Caco-2 (cell line): ENCODE results near the gene ARHGEF10L. TPM values are rescaled to one million over a fixed set of nuclear protein-coding genes. Genes with fewer than 3 reads are reported as not detected.

Source experiments
- BruUV-seq: library from RNA; stranded (reverse); fragments of 400-500 nt; replicated peaks from 2 replicates; lab custom pipeline; 2021; lab: Mats Ljungman, UMichigan
- CTCF ChIA-PET: fragments of 300-600 bp; sonication (Branson Sonifier 250); formaldehyde crosslinking; loops from one replicate; lab custom pipeline; 2022; ENCODE audit warnings: antibody characterized with exemption; lab: Charles Lee
- POLR2A ChIA-PET: fragments of 300-600 bp; sonication (Branson Sonifier 250); formaldehyde crosslinking; loops from one replicate; lab custom pipeline; 2022; ENCODE audit warnings: antibody characterized with exemption; lab: Charles Lee
- DNase-seq, 2 experiments: peaks; one replicate each; pipeline versions ENCODE4 v3.0.0 to v3.0.0-alpha.2; 2020 to 2022
- H3K27me3 ChIP-seq: replicated peaks from 2 replicates; pipeline ENCODE4 v1.6.0; 2011; ENCODE audit warnings: low read length; ENCODE audit not compliant: control insufficient read depth, insufficient read depth
- H3K36me3 ChIP-seq: 2 replicates; pipeline ENCODE4 v1.5.1; 2011; ENCODE audit warnings: low read length; ENCODE audit not compliant: control insufficient read depth, insufficient read depth
- H3K4me1 ChIP-seq: fragments of 250-450 bp; sonication (Bioruptor Pico); 2 replicates; pipeline ENCODE4 v1.5.1; 2020; ENCODE audit warnings: mild to moderate bottlenecking
- H3K4me3 ChIP-seq: 2 replicates; pipeline ENCODE4 v1.5.1; 2011; ENCODE audit warnings: low read depth, mild to moderate bottlenecking, control low read depth, low read length
- H3K9me3 ChIP-seq: fragments of 250-450 bp; sonication (Bioruptor Pico); 2 replicates; pipeline ENCODE4 v1.5.1; 2020; ENCODE audit warnings: mild to moderate bottlenecking, moderate library complexity
- H3K27ac Mint-ChIP-seq: one replicate; pipeline ENCODE4 v1.8.0; 2022; ENCODE audit warnings: mixed read lengths; ENCODE audit not compliant: unreplicated experiment
- H3K27me3 Mint-ChIP-seq: one replicate; pipeline ENCODE4 v1.8.0; 2022; ENCODE audit warnings: mixed read lengths; ENCODE audit not compliant: insufficient read depth, unreplicated experiment
- H3K36me3 Mint-ChIP-seq: one replicate; pipeline ENCODE4 v1.8.0; 2022; ENCODE audit warnings: mild to moderate bottlenecking, mixed read lengths; ENCODE audit not compliant: insufficient read depth, unreplicated experiment
- H3K4me1 Mint-ChIP-seq: one replicate; pipeline ENCODE4 v1.8.0; 2022; ENCODE audit warnings: low read depth, mixed read lengths; ENCODE audit not compliant: unreplicated experiment
- H3K4me3 Mint-ChIP-seq: one replicate; pipeline ENCODE4 v1.8.0; 2022; ENCODE audit warnings: mild to moderate bottlenecking, moderate library complexity, mixed read lengths; ENCODE audit not compliant: unreplicated experiment
- H3K9me3 Mint-ChIP-seq: one replicate; pipeline ENCODE4 v1.8.0; 2022; ENCODE audit warnings: mixed read lengths; ENCODE audit not compliant: unreplicated experiment
- intact Hi-C: fragments of 100-400 bp; cut with micrococcal nuclease; formaldehyde crosslinking; loops from one replicate; pipeline ENCODE4 v1.10.0; 2022; ENCODE audit not compliant: unreplicated experiment
- total RNA-seq: library from RNA; stranded (reverse); gene quantifications from 2 replicates; pipeline ENCODE4 v1.2.3, GENCODE V29; 2022
- TF ChIP-seq, protein P1 (sequence below), 2 experiments: fragments of 200-600 bp in 1 of 2; IDR thresholded peaks; 1 replicate in 1 of 2; 2 replicates in 1 of 2; pipeline versions ENCODE4 v1.5.1 to v1.8.0; 2011 to 2022; ENCODE audit warnings: antibody characterized with exemption in 1 of 2, control low read depth in 1 of 2, inconsistent platforms in 1 of 2, low read depth in 1 of 2, low read length in 1 of 2, mild to moderate bottlenecking in 1 of 2, moderate library complexity in 1 of 2; ENCODE audit not compliant: insufficient read depth in 1 of 2, severe bottlenecking in 1 of 2, unreplicated experiment in 1 of 2

Gene ARHGEF10L
- total RNA-seq, 1 experiment from 2014 or later = 31.3 TPM

DNA sequence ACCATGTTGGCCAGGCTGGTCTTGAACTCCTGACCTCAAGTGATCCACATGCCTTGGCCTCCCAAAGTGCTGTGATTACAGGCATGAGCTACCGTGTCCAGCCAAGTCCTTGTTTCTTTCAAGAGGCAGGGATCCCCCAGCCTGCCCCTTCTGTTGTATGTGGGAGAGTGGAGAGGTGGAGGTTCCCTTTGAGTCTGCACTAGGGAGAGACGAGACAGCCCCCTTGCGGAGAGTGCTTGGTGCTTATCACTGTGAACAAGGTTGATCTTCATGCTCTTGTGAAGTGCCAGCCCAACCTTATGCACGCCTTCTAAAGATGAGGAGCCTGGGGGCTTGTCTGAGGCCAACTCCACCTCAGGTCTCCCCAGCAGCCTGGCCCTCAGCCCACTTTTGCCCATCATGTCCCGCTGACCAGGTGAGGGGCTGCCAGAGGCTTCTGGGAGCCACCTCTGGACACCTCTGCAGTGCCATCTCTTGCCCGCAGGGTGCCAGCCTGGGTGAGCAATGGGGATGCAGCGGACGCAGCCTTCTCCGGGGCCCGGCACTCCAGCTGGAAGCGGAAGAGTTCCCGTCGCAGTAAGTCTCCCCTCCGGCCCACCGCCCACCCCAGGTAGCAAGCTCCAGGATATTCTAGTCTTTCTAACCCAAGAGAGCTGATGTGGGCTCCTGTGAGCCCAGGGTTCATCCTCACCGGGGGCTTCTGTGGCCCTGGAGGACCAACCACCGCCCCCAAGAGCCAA lies 62.3 kb downstream of the ARHGEF10L start:
- ChIA-PET CTCF (no interaction called here), POLR2A (no interaction called here)
- H3K4me3 Mint-ChIP-seq = no peak overlapping the region
- Histone ChIP-seq H3K4me3 (no peak overlapping the region), H3K9me3 (no peaks in the 10 kb centered on the region), H3K27me3 (no peaks in the 10 kb centered on the region), H3K4me1 (peaks cover 16% of the 10 kb centered on the region), H3K36me3 (peaks cover 4% of the 10 kb centered on the region)
- TF ChIP-seq, protein P1, sequence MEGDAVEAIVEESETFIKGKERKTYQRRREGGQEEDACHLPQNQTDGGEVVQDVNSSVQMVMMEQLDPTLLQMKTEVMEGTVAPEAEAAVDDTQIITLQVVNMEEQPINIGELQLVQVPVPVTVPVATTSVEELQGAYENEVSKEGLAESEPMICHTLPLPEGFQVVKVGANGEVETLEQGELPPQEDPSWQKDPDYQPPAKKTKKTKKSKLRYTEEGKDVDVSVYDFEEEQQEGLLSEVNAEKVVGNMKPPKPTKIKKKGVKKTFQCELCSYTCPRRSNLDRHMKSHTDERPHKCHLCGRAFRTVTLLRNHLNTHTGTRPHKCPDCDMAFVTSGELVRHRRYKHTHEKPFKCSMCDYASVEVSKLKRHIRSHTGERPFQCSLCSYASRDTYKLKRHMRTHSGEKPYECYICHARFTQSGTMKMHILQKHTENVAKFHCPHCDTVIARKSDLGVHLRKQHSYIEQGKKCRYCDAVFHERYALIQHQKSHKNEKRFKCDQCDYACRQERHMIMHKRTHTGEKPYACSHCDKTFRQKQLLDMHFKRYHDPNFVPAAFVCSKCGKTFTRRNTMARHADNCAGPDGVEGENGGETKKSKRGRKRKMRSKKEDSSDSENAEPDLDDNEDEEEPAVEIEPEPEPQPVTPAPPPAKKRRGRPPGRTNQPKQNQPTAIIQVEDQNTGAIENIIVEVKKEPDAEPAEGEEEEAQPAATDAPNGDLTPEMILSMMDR (IDR thresholded peaks at IDR 0.05; ENCODE audit: insufficient read depth in 1 of 2, low read depth in 1 of 2, low read length in 1 of 2, severe bottlenecking in 1 of 2, unreplicated experiment in 1 of 2) = no peak
- no peak for DNase-seq
- H3K27ac Mint-ChIP-seq = no peak overlapping the region
- peaks cover 18% of the 10 kb centered on the region for H3K36me3 Mint-ChIP-seq
- no peaks in the 10 kb centered on the region for H3K9me3 Mint-ChIP-seq
- H3K4me1 Mint-ChIP-seq = peaks cover 5% of the 10 kb centered on the region
- intact Hi-C loops = no loop called here
- no peaks in the 10 kb centered on the region for H3K27me3 Mint-ChIP-seq
- no TSS peak for BruUV-seq

DNA sequence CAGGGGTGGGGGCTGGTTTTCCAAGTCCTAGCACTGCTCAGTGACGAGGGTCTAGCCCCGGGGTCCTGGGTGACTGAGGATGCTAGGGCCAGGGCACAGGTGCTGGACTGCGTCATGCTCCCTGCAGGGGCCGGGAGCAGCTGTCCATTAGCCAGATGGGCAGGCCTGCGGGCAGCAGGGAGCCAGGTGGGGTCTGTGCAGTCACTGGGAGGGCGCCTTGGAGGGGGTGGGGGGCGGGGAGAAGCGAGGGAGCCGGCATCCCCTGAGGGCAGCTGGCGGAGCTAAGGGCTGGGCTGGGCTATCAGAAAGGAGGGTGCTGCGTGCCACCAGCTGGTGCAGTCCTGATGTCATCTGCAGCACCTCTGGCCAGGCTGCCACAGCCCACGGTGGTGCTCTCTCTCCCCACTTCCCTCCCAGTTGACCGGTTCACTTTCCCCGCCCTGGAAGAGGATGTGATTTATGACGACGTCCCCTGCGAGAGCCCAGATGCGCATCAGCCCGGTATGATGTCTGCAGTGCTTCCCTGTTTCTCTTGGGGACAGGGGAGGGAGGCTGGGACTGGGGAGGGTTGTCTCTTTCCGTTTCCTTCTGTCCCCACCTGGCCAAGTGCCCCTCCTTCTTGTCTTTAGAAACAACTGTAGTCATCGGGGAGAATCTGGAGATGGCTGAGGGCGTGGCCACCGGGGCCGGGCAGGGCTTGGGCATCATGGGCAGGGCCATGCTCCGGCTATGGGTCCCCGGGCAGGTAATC lies 63.8 kb downstream of the ARHGEF10L start:
- Mint-ChIP-seq H3K9me3 (no peaks in the 10 kb centered on the region), H3K4me3 (no peak overlapping the region), H3K27ac (no peak overlapping the region), H3K36me3 (peaks cover 17% of the 10 kb centered on the region), H3K27me3 (no peaks in the 10 kb centered on the region), H3K4me1 (no peaks in the 10 kb centered on the region)
- H3K4me1 ChIP-seq = peaks cover 2% of the 10 kb centered on the region
- CTCF ChIA-PET = interaction anchor here (0.6 kb wide), 1 partner anchor 328 kb away, joined by 4 read pairs; no protein-coding TSS in a partner anchor
- no peaks in the 10 kb centered on the region for H3K27me3 ChIP-seq
- H3K9me3 ChIP-seq = no peaks in the 10 kb centered on the region
- DNase-seq = no peak
- POLR2A ChIA-PET = no interaction called here
- intact Hi-C loops = no loop called here
- no TSS peak for BruUV-seq
- H3K36me3 ChIP-seq = peaks cover 4% of the 10 kb centered on the region
- TF ChIP-seq, protein P1 (IDR thresholded peaks at IDR 0.05; ENCODE audit: insufficient read depth in 1 of 2, low read depth in 1 of 2, low read length in 1 of 2, severe bottlenecking in 1 of 2, unreplicated experiment in 1 of 2) = no peak
- H3K4me3 ChIP-seq = no peak overlapping the region

DNA sequence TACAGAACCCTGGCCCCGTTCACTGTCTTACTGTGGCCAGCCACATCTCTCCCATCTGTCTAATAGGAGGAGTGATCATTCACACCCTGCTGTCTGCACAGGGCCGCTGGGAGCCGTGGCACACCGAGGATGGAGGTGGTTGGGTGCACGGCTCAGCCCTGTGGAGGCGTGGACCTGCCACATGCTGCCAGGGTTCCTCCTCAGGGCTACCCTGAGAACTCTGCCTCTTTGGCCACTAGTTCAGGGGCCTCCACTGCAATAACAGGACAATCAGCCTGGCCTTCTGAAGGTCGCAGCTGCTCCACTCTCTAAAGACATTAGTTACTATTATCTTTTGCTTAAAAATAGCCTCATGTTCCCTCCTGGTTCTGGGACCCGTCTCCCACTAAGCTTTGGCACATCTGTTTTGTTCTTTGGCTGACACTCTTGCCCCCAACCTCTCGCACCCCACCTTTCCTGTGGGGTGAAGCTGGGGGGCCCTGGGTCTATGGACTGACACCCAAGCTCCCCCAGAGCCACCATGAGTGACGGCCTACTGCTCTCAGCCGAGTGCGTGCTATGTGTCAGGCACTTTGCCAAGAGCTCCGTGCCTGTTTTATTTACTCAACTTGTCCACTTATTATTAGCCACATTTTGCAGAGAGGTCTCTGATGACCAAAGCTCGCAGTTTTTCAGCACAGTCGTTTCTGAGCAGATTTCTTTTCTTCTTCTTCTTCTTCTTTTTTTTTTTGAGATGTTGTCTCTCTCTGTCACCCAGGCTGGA lies 66.3 kb downstream of the ARHGEF10L start:
- no peak overlapping the region for H3K4me3 ChIP-seq
- TF ChIP-seq, protein P1 (IDR thresholded peaks at IDR 0.05; ENCODE audit: insufficient read depth in 1 of 2, low read depth in 1 of 2, low read length in 1 of 2, severe bottlenecking in 1 of 2, unreplicated experiment in 1 of 2) = no peak
- H3K4me1 ChIP-seq = no peaks in the 10 kb centered on the region
- Mint-ChIP-seq H3K9me3 (no peaks in the 10 kb centered on the region), H3K27me3 (no peaks in the 10 kb centered on the region), H3K4me3 (no peak overlapping the region), H3K36me3 (peaks cover 14% of the 10 kb centered on the region), H3K4me1 (no peaks in the 10 kb centered on the region), H3K27ac (no peak overlapping the region)
- no peaks in the 10 kb centered on the region for H3K27me3 ChIP-seq
- no peaks in the 10 kb centered on the region; the same call in 1 of the 2 replicates for H3K36me3 ChIP-seq
- no peaks in the 10 kb centered on the region for H3K9me3 ChIP-seq
- no peak for DNase-seq
- CTCF ChIA-PET = interaction anchor here (0.6 to 4.0 kb wide), 9 partner anchors 8 to 111 kb away, joined by 4 to 76 read pairs (median 10); no protein-coding TSS in a partner anchor
- intact Hi-C loops = loop anchor here (1.0 kb wide), 3 partner anchors 17 to 111 kb away; no protein-coding TSS in a partner anchor
- POLR2A ChIA-PET = interaction anchor here (1.6 kb wide), 1 partner anchor 18 kb away, joined by 7 read pairs; no protein-coding TSS in a partner anchor
- BruUV-seq = no TSS peak
